Endothelial cell of umbilical vein (primary cell): ENCODE measurements around the gene NRROS.

ENCODE experiments used
- CTCF ChIP-seq, 2 donors: IDR thresholded peaks; 1 replicate in 1 of 2; 2 replicates in 1 of 2; pipeline ENCODE4 v1.5.1; 2011; ENCODE audit warnings: low read length in 2 of 2, mild to moderate bottlenecking in 2 of 2, moderate library complexity in 2 of 2, control low read depth in 1 of 2, inconsistent platforms in 1 of 2, low read depth in 1 of 2; ENCODE audit not compliant: insufficient read depth in 1 of 2; ENCODE audit errors: extremely low read depth in 1 of 2
- EZH2 ChIP-seq: IDR thresholded peaks from 2 replicates; pipeline ENCODE4 v1.6.1; 2012; ENCODE audit warnings: borderline replicate concordance, low read depth, mild to moderate bottlenecking, moderate library complexity, low read length, inconsistent platforms; ENCODE audit not compliant: severe bottlenecking
- FOS ChIP-seq: IDR thresholded peaks from 2 replicates; pipeline ENCODE4 v1.6.1; 2011; ENCODE audit warnings: mild to moderate bottlenecking, low read length, moderate library complexity, borderline replicate concordance; ENCODE audit not compliant: insufficient read depth
- GATA2 ChIP-seq: IDR thresholded peaks from 2 replicates; pipeline ENCODE4 v1.7.0; 2011; ENCODE audit warnings: low read depth, mild to moderate bottlenecking, moderate library complexity, mixed read lengths, low read length; ENCODE audit not compliant: insufficient read length, insufficient read depth
- JUN ChIP-seq: IDR thresholded peaks from 2 replicates; pipeline ENCODE4 v1.6.1; 2011; ENCODE audit warnings: borderline replicate concordance, low read depth; ENCODE audit not compliant: insufficient read length, insufficient read depth
- MAX ChIP-seq: IDR thresholded peaks from 2 replicates; pipeline ENCODE4 v1.6.1; 2011; ENCODE audit not compliant: insufficient read depth, insufficient read length
- MYC ChIP-seq: IDR thresholded peaks from one replicate; pipeline ENCODE4 v1.6.1; 2011; ENCODE audit warnings: mild to moderate bottlenecking, low read depth, low read length
- POLR2A ChIP-seq: IDR thresholded peaks from 2 replicates; pipeline ENCODE4 v1.6.1; 2012; ENCODE audit warnings: low read depth, mild to moderate bottlenecking, control low read depth, low read length
- POLR2AphosphoS5 ChIP-seq: IDR thresholded peaks from 2 replicates; pipeline ENCODE4 v1.6.1; 2012; ENCODE audit warnings: low read depth, mild to moderate bottlenecking, control low read depth, low read length, moderate library complexity; ENCODE audit not compliant: insufficient read depth

GRCh38 chr3:196659901-196660351 is 20.4 kb downstream of the NRROS start:
- TF ChIP-seq CTCF (IDR thresholded peaks at IDR 0.05; ENCODE audit: extremely low read depth in 1 of 2, insufficient read depth in 1 of 2, low read depth in 1 of 2, low read length in 2 of 2) (no peak), POLR2A (no peak), EZH2 (no peak), JUN (no peak), POLR2AphosphoS5 (no peak), MAX (no peak), MYC (no peak), GATA2 (no peak), FOS (no peak)
